ENCODE results near the gene APEX1. TPM values are rescaled to one million over a fixed set of nuclear protein-coding genes. Genes with fewer than 3 reads are reported as not detected.

APEX1 gene
- total RNA-seq, 6 donors from 2014 or later: 81.5 to 134 (median 119) TPM

- H3K9me3 ChIP-seq: no peaks in the 10 kb centered on the region
- 1% methylated on average over 9 of the region's 9 CpGs for WGBS, 2 donors
- peaks cover 0 to 2% (median under 1%) of the 10 kb centered on the region in 4 donors for H3K36me3 ChIP-seq
- H3K27me3 ChIP-seq: no peaks in the 10 kb centered on the region
- H3K4me3 ChIP-seq: peak overlapping the region; percentile 54 to 80 (median 76)
- ATAC-seq (ENCODE audit: low FRiP score in 2 of 2): peak in 1 of 2 donors; percentile 30
- DNase-seq: peak in 1 of 2 donors; percentile 36
- peaks cover 14 to 26% (median 19%) of the 10 kb centered on the region in 4 donors for H3K4me1 ChIP-seq
- H3K27ac ChIP-seq: peak overlapping the region; percentile 92 to 98 (median 98)
- TF ChIP-seq POLR2AphosphoS5 (IDR thresholded peaks at IDR 0.05) (no peak), EP300 (IDR thresholded peaks at IDR 0.05) (no peak), CTCF (IDR thresholded peaks at IDR 0.05) (no peak), POLR2A (IDR thresholded peaks at IDR 0.05) (no peak)
These were observed 41.3 kb upstream of the APEX1 start for GRCh38 chr14:20413744-20414082.

- ATAC-seq (ENCODE audit: low FRiP score in 2 of 2) (peak in 1 of 2 donors; percentile 38), DNase-seq (no peak)
- H3K27ac ChIP-seq: no peak overlapping the region
- H3K4me3 ChIP-seq: no peak overlapping the region
- no peaks in the 10 kb centered on the region for H3K27me3 ChIP-seq
- TF ChIP-seq CTCF (IDR thresholded peaks at IDR 0.05) (peak in 5 of 6 experiments; percentile 34 to 66 (median 56)), POLR2A (IDR thresholded peaks at IDR 0.05) (no peak), POLR2AphosphoS5 (IDR thresholded peaks at IDR 0.05) (no peak)
- no peaks in the 10 kb centered on the region for H3K9me3 ChIP-seq
- 36 to 41% methylated on average over 3 of the region's 3 CpGs for WGBS, 2 donors
- no peaks in the 10 kb centered on the region for H3K36me3 ChIP-seq
- H3K4me1 ChIP-seq: peaks cover 14 to 26% (median 19%) of the 10 kb centered on the region in 4 donors
These were observed 39.2 kb upstream of the APEX1 start for GRCh38 chr14:20415782-20416206.

GRCh38 chr14:20416223-20416622 lies 38.8 kb upstream of the APEX1 start:
- H3K9me3 ChIP-seq: no peaks in the 10 kb centered on the region
- no peaks in the 10 kb centered on the region for H3K36me3 ChIP-seq
- no peak overlapping the region for H3K4me3 ChIP-seq
- TF ChIP-seq POLR2AphosphoS5 (IDR thresholded peaks at IDR 0.05) (no peak), POLR2A (IDR thresholded peaks at IDR 0.05) (no peak), CTCF (IDR thresholded peaks at IDR 0.05) (no peak), EP300 (IDR thresholded peaks at IDR 0.05) (no peak)
- no peaks in the 10 kb centered on the region for H3K27me3 ChIP-seq
- H3K27ac ChIP-seq: no peak overlapping the region
- H3K4me1 ChIP-seq: peaks cover 14 to 26% (median 19%) of the 10 kb centered on the region in 4 donors
- 89 to 90% methylated on average over 2 of the region's 2 CpGs for WGBS, 2 donors
- ATAC-seq (ENCODE audit: low FRiP score in 2 of 2) (no peak), DNase-seq (no peak)

- Histone ChIP-seq H3K4me3 (no peak overlapping the region), H3K27me3 (no peaks in the 10 kb centered on the region), H3K9me3 (no peaks in the 10 kb centered on the region), H3K4me1 (peaks cover 6 to 18% (median 12%) of the 10 kb centered on the region in 4 donors), H3K36me3 (no peaks in the 10 kb centered on the region), H3K27ac (no peak overlapping the region)
- no peak for ATAC-seq (ENCODE audit: low FRiP score in 2 of 2)
- DNase-seq: no peak
- TF ChIP-seq POLR2A (IDR thresholded peaks at IDR 0.05) (no peak), EP300 (IDR thresholded peaks at IDR 0.05) (no peak), CTCF (IDR thresholded peaks at IDR 0.05) (no peak), POLR2AphosphoS5 (IDR thresholded peaks at IDR 0.05) (no peak)
- WGBS, 2 donors: 63 to 66% methylated on average over 7 of the region's 7 CpGs
These were observed 37.5 kb upstream of the APEX1 start for GRCh38 chr14:20417250-20418186.

Data from upper lobe of left lung (tissue), 6 donors.